ENCODE data around the gene CHRNA1. TPM values are rescaled to one million over a fixed set of nuclear protein-coding genes. Genes with fewer than 3 reads are reported as not detected.
A peak's percentile ranks its signal among the peaks of the same experiment; 100 is the strongest.

Gene CHRNA1
- total and polyA plus RNA-seq, 2 experiments from 2014 or later = not detected

DNA sequence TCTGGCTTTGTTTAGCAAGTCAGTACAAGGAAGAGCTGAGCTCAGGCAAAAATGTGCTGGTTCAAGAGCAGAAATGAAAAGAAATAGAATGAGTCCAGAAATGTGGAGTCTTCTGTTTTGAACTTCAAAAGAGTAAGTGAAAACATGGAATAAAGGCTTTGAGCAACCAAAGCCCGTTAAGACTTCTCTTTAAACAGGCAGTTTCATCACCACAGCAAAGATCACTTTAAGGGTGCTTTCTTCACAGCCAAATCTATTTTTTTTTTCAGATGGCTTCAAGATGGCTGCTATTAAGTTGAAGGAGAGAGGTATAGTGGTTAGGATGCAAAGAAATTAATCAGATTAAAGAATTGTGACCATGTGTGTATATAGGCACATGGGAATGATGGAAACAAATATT, 2.0 kb upstream of the CHRNA1 start (continued):
- TF ChIP-seq ZNF462 (CRISPR knock-in tag; IDR thresholded peaks at IDR 0.05) = no peak

- H2AFZ ChIP-seq = peak overlapping the region; percentile 93
Measured at GRCh38 chr2:174765576-174765975, 1.3 kb upstream of the CHRNA1 start.

More at GRCh38 chr2:174765576-174765975, 1.3 kb upstream of the CHRNA1 start:
- no peak overlapping the region for H3K27ac ChIP-seq (ENCODE audit: low read depth)
- no peaks in the 10 kb centered on the region for H3K79me2 ChIP-seq (replicated peaks; ENCODE audit: insufficient read depth)
- H3K4me1 ChIP-seq (ENCODE audit: insufficient read depth) = peaks cover 10% of the 10 kb centered on the region; the same call in 1 of the 2 replicates
- Mint-ChIP-seq H3K4me3 (no peak overlapping the region), H3K4me1 (peaks cover 26% of the 10 kb centered on the region), H3K9me3 (no peaks in the 10 kb centered on the region), H3K27me3 (ENCODE audit: insufficient read depth, low read depth, poor library complexity) (peaks cover 9% of the 10 kb centered on the region), H3K27ac (no peak overlapping the region), H3K36me3 (ENCODE audit: low read depth) (no peaks in the 10 kb centered on the region; the same call in 2 of the 3 replicates)
- ATAC-seq (no peak), DNase-seq (ENCODE audit: low spot score) (no peak)
- H3K27me3 ChIP-seq (ENCODE audit: insufficient read depth) = no peaks in the 10 kb centered on the region
- no peak overlapping the region for H3K4me2 ChIP-seq
- H3K9me2 ChIP-seq (ENCODE audit: insufficient read depth) = peaks cover 3% of the 10 kb centered on the region; the same call in 1 of the 2 replicates
- no peaks in the 10 kb centered on the region for H3K36me3 ChIP-seq (ENCODE audit: insufficient read depth)
- H3F3A ChIP-seq (replicated peaks; ENCODE audit: low read depth) = peaks cover 9% of the 10 kb centered on the region; the same call in 1 of the 2 replicates
- H3K4me3 ChIP-seq = no peak overlapping the region
- H4K20me1 ChIP-seq (replicated peaks; ENCODE audit: insufficient read depth) = no peaks in the 10 kb centered on the region
- TF ChIP-seq EZH2 (IDR thresholded peaks at IDR 0.05; ENCODE audit: low read depth, unreplicated experiment) (no peak), CTCF (conservative IDR thresholded peaks at IDR 0.05; ENCODE audit: low read depth in 2 of 2) (no peak), CREB1 (CRISPR knock-in tag; IDR thresholded peaks at IDR 0.05; ENCODE audit: low read depth) (no peak), ZNF331 (CRISPR knock-in tag; IDR thresholded peaks at IDR 0.05; ENCODE audit: low read depth) (no peak), EZH2phosphoT487 (IDR thresholded peaks at IDR 0.05; ENCODE audit: unreplicated experiment) (no peak)
- TF ChIP-seq, protein P1, sequence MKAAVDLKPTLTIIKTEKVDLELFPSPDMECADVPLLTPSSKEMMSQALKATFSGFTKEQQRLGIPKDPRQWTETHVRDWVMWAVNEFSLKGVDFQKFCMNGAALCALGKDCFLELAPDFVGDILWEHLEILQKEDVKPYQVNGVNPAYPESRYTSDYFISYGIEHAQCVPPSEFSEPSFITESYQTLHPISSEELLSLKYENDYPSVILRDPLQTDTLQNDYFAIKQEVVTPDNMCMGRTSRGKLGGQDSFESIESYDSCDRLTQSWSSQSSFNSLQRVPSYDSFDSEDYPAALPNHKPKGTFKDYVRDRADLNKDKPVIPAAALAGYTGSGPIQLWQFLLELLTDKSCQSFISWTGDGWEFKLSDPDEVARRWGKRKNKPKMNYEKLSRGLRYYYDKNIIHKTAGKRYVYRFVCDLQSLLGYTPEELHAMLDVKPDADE (IDR thresholded peaks at IDR 0.05) = no peak

All from GM23338 (cell line).